GM18526 (cell line): ENCODE measurements around the gene TLNRD1.

Experiments used
- POLR2A ChIP-seq: IDR thresholded peaks from 3 replicates; pipeline ENCODE4 v1.6.1; 2011; ENCODE audit not compliant: insufficient read length; ENCODE audit errors: extremely low read depth

Gene TLNRD1

DNA sequence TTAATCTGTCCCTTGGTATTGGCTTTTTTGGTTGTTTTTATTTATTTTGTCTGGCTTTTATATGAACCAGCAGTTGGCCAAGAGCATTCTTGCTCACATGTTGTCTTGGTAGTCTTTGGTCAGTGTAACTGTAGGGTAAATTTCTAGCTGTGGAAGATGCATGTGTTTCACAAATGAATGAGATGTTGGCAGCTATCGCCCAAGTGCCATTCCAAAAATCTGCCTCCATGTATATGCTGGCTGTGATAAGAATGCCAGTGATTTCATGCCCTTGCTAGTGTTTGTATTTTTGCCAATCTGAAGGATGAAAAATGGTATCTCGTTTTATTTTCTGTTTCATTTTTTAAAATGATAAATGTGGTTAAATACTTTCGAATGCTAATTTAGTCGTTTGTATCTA lies 50.1 kb downstream of the TLNRD1 start:
- TF ChIP-seq POLR2A: no peak

DNA sequence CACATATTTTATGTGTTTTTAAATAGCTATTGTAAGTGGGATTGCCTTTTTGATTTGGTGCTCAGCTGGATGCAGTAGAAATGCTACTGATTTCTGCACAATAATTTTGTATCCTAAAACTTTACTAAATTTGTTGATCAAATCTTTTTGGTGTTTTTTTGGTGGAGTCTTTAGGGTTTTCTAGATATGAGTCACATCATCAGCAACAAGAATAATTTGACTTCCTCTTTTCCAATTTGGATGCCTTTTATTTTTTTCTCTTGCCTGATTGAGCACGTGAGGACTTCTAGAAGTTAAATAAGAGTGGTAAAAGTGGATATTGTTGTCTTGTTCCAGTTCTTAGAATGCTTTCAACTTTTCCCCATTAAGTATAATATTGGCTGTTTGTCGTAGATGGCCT lies 51.3 kb downstream of the TLNRD1 start:
- TF ChIP-seq POLR2A: no peak

DNA sequence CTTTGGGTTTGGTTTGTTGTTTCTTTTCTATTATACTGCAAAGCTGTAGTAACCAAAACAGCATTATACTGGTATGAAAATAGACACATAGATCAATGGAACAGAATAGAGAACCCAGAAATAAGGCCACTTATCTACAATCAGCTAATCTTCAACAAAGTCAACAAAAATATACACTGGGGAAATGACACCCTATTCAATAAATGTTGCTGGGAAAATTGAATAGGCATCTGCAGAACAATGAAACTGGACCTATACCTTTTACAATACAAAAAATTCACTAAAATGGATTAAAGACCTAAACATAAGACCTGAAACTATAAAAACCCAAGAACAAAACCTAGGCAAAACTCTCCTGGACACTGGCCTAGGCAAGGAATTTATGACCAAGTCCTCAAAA lies 52.9 kb downstream of the TLNRD1 start:
- TF ChIP-seq POLR2A: no peak

- TF ChIP-seq POLR2A: no peak
These were observed 53.5 kb downstream of the TLNRD1 start for GRCh38 chr15:81054236-81054635.
